ENCODE data around the gene ZNF697.
"Not testable (repeated sequence)": the region's sequence is repeated elsewhere in the genome, so short reads cannot be mapped to it uniquely, and the experiment has no call there.

The ZNF697 gene

DNA sequence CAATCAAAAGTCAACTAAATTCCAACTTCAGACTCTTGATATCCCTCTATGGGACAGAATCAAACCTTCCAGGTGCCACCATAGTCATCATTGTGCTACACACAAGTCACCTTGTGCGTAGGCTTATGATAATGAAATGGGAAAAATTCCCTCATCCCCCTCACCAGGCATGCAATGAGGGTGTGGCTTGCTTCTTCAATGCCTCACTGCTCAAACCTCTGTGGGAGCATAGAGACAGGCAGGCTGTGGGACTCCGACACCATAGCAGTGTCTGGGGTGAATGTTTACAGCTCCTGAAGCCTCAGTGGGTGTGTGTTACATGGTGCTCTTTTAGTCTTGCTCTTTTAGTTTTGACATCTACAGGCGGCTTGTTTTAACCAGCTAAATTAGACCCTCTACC, 42.4 kb downstream of the ZNF697 start:
- no peak overlapping the region for H3K27ac ChIP-seq (ENCODE audit: low read depth, low read length)
- no peak overlapping the region for H3K9ac ChIP-seq (ENCODE audit: low read depth in 1 of 2, low read length in 2 of 2)
- H3K4me3 ChIP-seq (ENCODE audit: low read depth in 1 of 2, low read length in 2 of 2), result no peak overlapping the region
- H3K27me3 ChIP-seq (ENCODE audit: control insufficient read depth in 1 of 2, insufficient read depth in 2 of 2, low read length in 2 of 2), result no peaks in the 10 kb centered on the region
- no peaks in the 10 kb centered on the region for H3K36me3 ChIP-seq (ENCODE audit: control insufficient read depth in 1 of 2, insufficient read depth in 2 of 2, low read length in 2 of 2)
- no peaks in the 10 kb centered on the region for H3K9me3 ChIP-seq (ENCODE audit: control insufficient read depth in 1 of 2, low read length in 2 of 2)
- peaks cover 0 to 2% of the 10 kb centered on the region in 2 donors for H3K4me1 ChIP-seq (ENCODE audit: control insufficient read depth in 1 of 2, insufficient read depth in 2 of 2, low read length in 2 of 2)

DNA sequence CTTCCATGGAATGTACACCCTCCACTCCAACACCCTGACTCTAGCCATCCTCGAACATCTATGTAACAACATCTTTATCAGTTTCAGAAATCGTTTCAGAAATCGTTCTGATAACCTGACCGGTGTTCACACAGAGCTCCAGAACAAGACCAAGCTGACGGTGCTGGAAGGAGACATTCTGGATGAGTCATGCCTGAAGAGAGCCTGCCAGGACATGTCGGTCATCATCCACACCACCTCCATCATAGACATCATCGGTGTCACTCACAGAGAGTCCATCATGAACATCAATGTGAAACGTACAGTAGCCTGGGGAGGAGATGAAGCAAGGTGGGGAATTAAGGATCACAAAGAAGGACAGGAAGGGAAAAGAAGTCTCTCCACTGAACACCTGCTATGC, 43.0 kb downstream of the ZNF697 start:
- H3K9ac ChIP-seq (ENCODE audit: low read depth in 1 of 2, low read length in 2 of 2); H3K36me3 ChIP-seq (ENCODE audit: control insufficient read depth in 1 of 2, insufficient read depth in 2 of 2, low read length in 2 of 2); H3K4me3 ChIP-seq (ENCODE audit: low read depth in 1 of 2, low read length in 2 of 2); H3K4me1 ChIP-seq (ENCODE audit: control insufficient read depth in 1 of 2, insufficient read depth in 2 of 2, low read length in 2 of 2); H3K27ac ChIP-seq (ENCODE audit: low read depth, low read length); H3K9me3 ChIP-seq (ENCODE audit: control insufficient read depth in 1 of 2, low read length in 2 of 2); H3K27me3 ChIP-seq (ENCODE audit: control insufficient read depth in 1 of 2, insufficient read depth in 2 of 2, low read length in 2 of 2): not testable (repeated sequence)

DNA sequence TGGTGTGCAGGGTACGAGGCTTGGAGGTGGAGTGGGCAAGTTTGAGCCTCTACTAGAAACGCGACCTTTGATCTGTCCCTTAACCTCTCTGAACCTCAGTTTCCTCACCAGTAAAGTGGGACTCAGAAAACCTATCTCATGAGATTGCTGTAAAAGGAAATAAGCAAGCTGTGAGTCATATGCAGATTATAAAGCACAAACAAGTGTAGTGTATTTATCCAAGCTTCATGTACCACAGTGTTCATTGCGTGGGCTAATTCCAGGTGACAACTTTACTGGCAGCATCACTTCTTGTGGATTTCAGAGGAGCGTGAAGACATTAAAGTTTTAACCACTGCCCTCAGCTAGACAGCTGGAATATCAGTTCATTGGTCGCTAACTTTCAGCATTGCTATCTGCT, 44.4 kb downstream of the ZNF697 start:
- Histone ChIP-seq H3K36me3 (ENCODE audit: control insufficient read depth in 1 of 2, insufficient read depth in 2 of 2, low read length in 2 of 2) (no peaks in the 10 kb centered on the region), H3K27me3 (ENCODE audit: control insufficient read depth in 1 of 2, insufficient read depth in 2 of 2, low read length in 2 of 2) (no peaks in the 10 kb centered on the region), H3K4me3 (ENCODE audit: low read depth in 1 of 2, low read length in 2 of 2) (no peak overlapping the region), H3K27ac (ENCODE audit: low read depth, low read length) (no peak overlapping the region), H3K4me1 (ENCODE audit: control insufficient read depth in 1 of 2, insufficient read depth in 2 of 2, low read length in 2 of 2) (no peaks in the 10 kb centered on the region), H3K9me3 (ENCODE audit: control insufficient read depth in 1 of 2, low read length in 2 of 2) (no peaks in the 10 kb centered on the region), H3K9ac (ENCODE audit: low read depth in 1 of 2, low read length in 2 of 2) (no peak overlapping the region)

DNA sequence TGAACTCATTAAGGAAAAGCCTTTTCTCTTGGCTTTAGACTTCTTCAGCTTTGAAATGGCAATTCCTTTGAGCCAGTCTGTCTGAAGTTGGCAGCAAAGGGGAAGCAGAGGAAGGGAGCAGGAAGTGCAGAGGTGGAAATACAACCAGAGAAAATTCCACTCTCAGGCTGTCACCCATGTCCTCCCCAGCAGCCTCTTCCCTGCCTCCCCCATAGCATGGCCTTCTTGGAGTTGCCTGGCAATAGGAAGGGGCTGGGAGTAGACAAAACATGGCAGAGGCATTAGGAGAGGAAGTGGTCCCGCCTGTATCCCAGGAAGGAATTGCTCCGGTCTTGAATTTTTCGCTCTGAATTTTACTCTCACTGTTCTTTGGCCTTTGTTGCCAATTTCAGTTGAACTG, 44.8 kb downstream of the ZNF697 start:
- not testable (repeated sequence) for H3K9me3 ChIP-seq (ENCODE audit: control insufficient read depth in 1 of 2, low read length in 2 of 2); H3K4me1 ChIP-seq (ENCODE audit: control insufficient read depth in 1 of 2, insufficient read depth in 2 of 2, low read length in 2 of 2)

DNA sequence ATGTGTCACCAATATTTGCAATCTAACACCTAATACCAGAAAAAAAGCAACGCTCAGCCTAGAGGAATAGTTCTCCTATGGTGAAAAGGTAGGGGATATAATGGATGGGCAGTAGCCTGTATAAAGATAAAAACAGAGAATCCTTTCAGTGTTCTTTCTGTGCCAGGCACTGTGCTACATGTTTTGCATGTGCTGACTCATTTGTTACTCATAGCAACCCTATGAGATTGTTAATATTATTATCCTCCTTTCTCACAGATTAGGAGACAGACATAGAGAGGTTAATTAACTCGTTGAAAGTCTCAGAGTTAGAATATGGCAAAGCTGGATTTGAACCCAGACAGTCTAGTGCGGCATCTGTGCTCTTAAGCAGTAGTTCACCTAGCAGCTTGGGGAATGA, 45.3 kb downstream of the ZNF697 start:
- not testable (repeated sequence) for H3K4me3 ChIP-seq (ENCODE audit: low read depth in 1 of 2, low read length in 2 of 2); H3K9me3 ChIP-seq (ENCODE audit: control insufficient read depth in 1 of 2, low read length in 2 of 2); H3K36me3 ChIP-seq (ENCODE audit: control insufficient read depth in 1 of 2, insufficient read depth in 2 of 2, low read length in 2 of 2); H3K27ac ChIP-seq (ENCODE audit: low read depth, low read length); H3K9ac ChIP-seq (ENCODE audit: low read depth in 1 of 2, low read length in 2 of 2); H3K4me1 ChIP-seq (ENCODE audit: control insufficient read depth in 1 of 2, insufficient read depth in 2 of 2, low read length in 2 of 2); H3K27me3 ChIP-seq (ENCODE audit: control insufficient read depth in 1 of 2, insufficient read depth in 2 of 2, low read length in 2 of 2)

More for the DNA sequence above, 44.8 kb downstream of the ZNF697 start:
- not testable (repeated sequence) for H3K27ac ChIP-seq (ENCODE audit: low read depth, low read length); H3K27me3 ChIP-seq (ENCODE audit: control insufficient read depth in 1 of 2, insufficient read depth in 2 of 2, low read length in 2 of 2); H3K36me3 ChIP-seq (ENCODE audit: control insufficient read depth in 1 of 2, insufficient read depth in 2 of 2, low read length in 2 of 2); H3K9ac ChIP-seq (ENCODE audit: low read depth in 1 of 2, low read length in 2 of 2); H3K4me3 ChIP-seq (ENCODE audit: low read depth in 1 of 2, low read length in 2 of 2)

DNA sequence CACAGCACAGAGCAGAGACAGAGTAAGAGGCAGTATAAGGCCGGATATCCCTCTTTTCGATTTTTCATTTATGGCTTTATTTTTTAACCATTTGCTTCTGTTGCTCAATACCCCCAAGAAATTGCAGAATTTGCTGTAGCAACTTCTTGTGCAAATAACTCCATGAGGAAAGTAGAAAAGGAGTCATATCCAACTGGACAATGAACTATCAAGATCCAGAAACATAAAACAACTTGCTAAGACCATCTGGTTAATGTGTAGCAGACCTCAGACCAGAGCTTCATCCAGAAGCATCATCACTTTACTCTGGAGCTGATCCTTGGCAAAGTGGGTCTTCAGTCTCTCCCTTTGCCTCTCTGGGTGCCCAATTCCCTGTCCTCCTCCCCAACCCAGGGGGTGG, 45.9 kb downstream of the ZNF697 start:
- H3K27ac ChIP-seq (ENCODE audit: low read depth, low read length), result no peak overlapping the region

GRCh38 chr1:119600976-119601375, 47.1 kb downstream of the ZNF697 start:
- Histone ChIP-seq H3K4me1 (ENCODE audit: control insufficient read depth in 1 of 2, insufficient read depth in 2 of 2, low read length in 2 of 2) (no peaks in the 10 kb centered on the region), H3K36me3 (ENCODE audit: control insufficient read depth in 1 of 2, insufficient read depth in 2 of 2, low read length in 2 of 2) (no peaks in the 10 kb centered on the region), H3K9ac (ENCODE audit: low read depth in 1 of 2, low read length in 2 of 2) (no peak overlapping the region), H3K27me3 (ENCODE audit: control insufficient read depth in 1 of 2, insufficient read depth in 2 of 2, low read length in 2 of 2) (no peaks in the 10 kb centered on the region), H3K9me3 (ENCODE audit: control insufficient read depth in 1 of 2, low read length in 2 of 2) (no peaks in the 10 kb centered on the region), H3K27ac (ENCODE audit: low read depth, low read length) (no peak overlapping the region), H3K4me3 (ENCODE audit: low read depth in 1 of 2, low read length in 2 of 2) (no peak overlapping the region)

More for the DNA sequence above, 45.9 kb downstream of the ZNF697 start:
- H3K36me3 ChIP-seq (ENCODE audit: control insufficient read depth in 1 of 2, insufficient read depth in 2 of 2, low read length in 2 of 2), result no peaks in the 10 kb centered on the region
- H3K4me3 ChIP-seq (ENCODE audit: low read depth in 1 of 2, low read length in 2 of 2), result no peak overlapping the region
- H3K4me1 ChIP-seq (ENCODE audit: control insufficient read depth in 1 of 2, insufficient read depth in 2 of 2, low read length in 2 of 2), result no peaks in the 10 kb centered on the region
- no peak overlapping the region for H3K9ac ChIP-seq (ENCODE audit: low read depth in 1 of 2, low read length in 2 of 2)
- H3K27me3 ChIP-seq (ENCODE audit: control insufficient read depth in 1 of 2, insufficient read depth in 2 of 2, low read length in 2 of 2), result no peaks in the 10 kb centered on the region
- H3K9me3 ChIP-seq (ENCODE audit: control insufficient read depth in 1 of 2, low read length in 2 of 2), result no peaks in the 10 kb centered on the region

GRCh38 chr1:119600561-119600960, 47.5 kb downstream of the ZNF697 start:
- Histone ChIP-seq H3K36me3 (ENCODE audit: control insufficient read depth in 1 of 2, insufficient read depth in 2 of 2, low read length in 2 of 2) (no peaks in the 10 kb centered on the region), H3K9me3 (ENCODE audit: control insufficient read depth in 1 of 2, low read length in 2 of 2) (no peaks in the 10 kb centered on the region), H3K4me3 (ENCODE audit: low read depth in 1 of 2, low read length in 2 of 2) (no peak overlapping the region), H3K4me1 (ENCODE audit: control insufficient read depth in 1 of 2, insufficient read depth in 2 of 2, low read length in 2 of 2) (no peaks in the 10 kb centered on the region), H3K9ac (ENCODE audit: low read depth in 1 of 2, low read length in 2 of 2) (no peak overlapping the region), H3K27me3 (ENCODE audit: control insufficient read depth in 1 of 2, insufficient read depth in 2 of 2, low read length in 2 of 2) (no peaks in the 10 kb centered on the region), H3K27ac (ENCODE audit: low read depth, low read length) (no peak overlapping the region)

- H3K36me3 ChIP-seq (ENCODE audit: control insufficient read depth in 1 of 2, insufficient read depth in 2 of 2, low read length in 2 of 2), result no peaks in the 10 kb centered on the region
- no peaks in the 10 kb centered on the region for H3K4me1 ChIP-seq (ENCODE audit: control insufficient read depth in 1 of 2, insufficient read depth in 2 of 2, low read length in 2 of 2)
- no peak overlapping the region for H3K27ac ChIP-seq (ENCODE audit: low read depth, low read length)
- H3K27me3 ChIP-seq (ENCODE audit: control insufficient read depth in 1 of 2, insufficient read depth in 2 of 2, low read length in 2 of 2), result no peaks in the 10 kb centered on the region
- no peaks in the 10 kb centered on the region for H3K9me3 ChIP-seq (ENCODE audit: control insufficient read depth in 1 of 2, low read length in 2 of 2)
- no peak overlapping the region for H3K9ac ChIP-seq (ENCODE audit: low read depth in 1 of 2, low read length in 2 of 2)
- H3K4me3 ChIP-seq (ENCODE audit: low read depth in 1 of 2, low read length in 2 of 2), result no peak overlapping the region
Observed at GRCh38 chr1:119595606-119596005, 52.5 kb downstream of the ZNF697 start.

DNA sequence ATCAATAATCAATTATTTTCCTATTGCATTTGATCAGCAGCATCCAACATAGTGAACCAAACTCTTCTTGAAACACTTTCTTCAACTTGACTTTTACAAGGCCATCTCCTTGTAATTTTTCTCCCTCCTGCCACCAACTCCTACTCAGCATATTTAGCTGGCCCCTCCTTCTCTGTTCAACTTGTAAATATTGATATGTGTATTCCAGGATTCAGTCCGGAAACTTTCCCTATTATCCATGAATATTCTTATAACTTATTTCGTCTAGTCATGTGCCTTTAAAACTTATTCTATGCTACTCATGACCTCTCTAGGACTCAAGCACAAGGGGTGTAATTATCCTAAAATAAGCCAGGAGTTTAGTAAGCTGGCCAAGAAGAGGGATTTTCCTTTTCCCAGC, 52.9 kb downstream of the ZNF697 start:
- H3K4me1 ChIP-seq (ENCODE audit: control insufficient read depth in 1 of 2, insufficient read depth in 2 of 2, low read length in 2 of 2), result no peaks in the 10 kb centered on the region
- H3K4me3 ChIP-seq (ENCODE audit: low read depth in 1 of 2, low read length in 2 of 2), result no peak overlapping the region
- no peaks in the 10 kb centered on the region for H3K27me3 ChIP-seq (ENCODE audit: control insufficient read depth in 1 of 2, insufficient read depth in 2 of 2, low read length in 2 of 2)
- H3K36me3 ChIP-seq (ENCODE audit: control insufficient read depth in 1 of 2, insufficient read depth in 2 of 2, low read length in 2 of 2), result no peaks in the 10 kb centered on the region
- no peak overlapping the region for H3K9ac ChIP-seq (ENCODE audit: low read depth in 1 of 2, low read length in 2 of 2)
- H3K27ac ChIP-seq (ENCODE audit: low read depth, low read length), result no peak overlapping the region
- H3K9me3 ChIP-seq (ENCODE audit: control insufficient read depth in 1 of 2, low read length in 2 of 2), result no peaks in the 10 kb centered on the region

DNA sequence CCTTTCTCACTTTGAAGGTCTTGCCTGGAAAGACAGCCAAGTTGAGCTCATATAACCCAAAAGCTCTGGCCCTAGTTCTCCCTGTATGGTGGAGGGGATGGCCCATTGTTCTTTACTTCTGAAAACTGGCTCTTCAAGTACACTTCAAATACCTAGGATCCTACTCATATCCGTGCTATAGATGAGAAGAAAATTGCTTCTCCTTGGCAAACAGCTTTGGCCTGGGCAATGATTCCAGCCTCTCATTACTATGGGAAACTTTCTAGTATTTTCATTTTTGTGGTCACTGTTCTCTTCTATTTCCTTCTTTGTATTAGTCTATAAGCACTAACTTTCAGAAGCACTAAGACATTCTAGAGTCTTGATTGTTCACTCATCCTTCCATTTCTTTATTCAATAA, 53.7 kb downstream of the ZNF697 start:
- Histone ChIP-seq H3K27ac (ENCODE audit: low read depth, low read length) (no peak overlapping the region), H3K4me3 (ENCODE audit: low read depth in 1 of 2, low read length in 2 of 2) (no peak overlapping the region)

More for the DNA sequence above, 53.7 kb downstream of the ZNF697 start:
- Histone ChIP-seq H3K36me3 (ENCODE audit: control insufficient read depth in 1 of 2, insufficient read depth in 2 of 2, low read length in 2 of 2) (no peaks in the 10 kb centered on the region), H3K27me3 (ENCODE audit: control insufficient read depth in 1 of 2, insufficient read depth in 2 of 2, low read length in 2 of 2) (no peaks in the 10 kb centered on the region), H3K9me3 (ENCODE audit: control insufficient read depth in 1 of 2, low read length in 2 of 2) (no peaks in the 10 kb centered on the region), H3K4me1 (ENCODE audit: control insufficient read depth in 1 of 2, insufficient read depth in 2 of 2, low read length in 2 of 2) (no peaks in the 10 kb centered on the region), H3K9ac (ENCODE audit: low read depth in 1 of 2, low read length in 2 of 2) (no peak overlapping the region)
